Neural cell (in vitro differentiated cells): ENCODE measurements around the gene MACF1. TPM values are rescaled to one million over a fixed set of nuclear protein-coding genes. Genes with fewer than 3 reads are reported as not detected.
A peak's percentile ranks its signal among the peaks of the same experiment; 100 is the strongest.

Experiments used
- H2AFZ ChIP-seq: fragments of 200-600, 300-800 bp; sonication (generic), shearing (Covaris generic); 2 replicates; pipeline ENCODE4 v1.6.0; 2014; ENCODE audit warnings: low read depth, mild to moderate bottlenecking, antibody characterized with exemption, low read length, moderate library complexity
- H3F3A ChIP-seq: fragments of 200-600 bp; shearing (Covaris generic); 2 replicates; pipeline ENCODE4 v1.6.1; 2016; ENCODE audit warnings: mild to moderate bottlenecking, moderate library complexity, mixed read lengths, antibody characterized with exemption, low read length; ENCODE audit not compliant: insufficient read depth, poor library complexity, severe bottlenecking
- H3K27ac ChIP-seq: fragments of 200-600, 300-800 bp; sonication (generic), shearing (Covaris generic); 2 replicates; pipeline ENCODE4 v1.5.1; 2014; ENCODE audit warnings: mild to moderate bottlenecking, low read length, moderate library complexity
- H3K27me3 ChIP-seq: fragments of 300-800, 200-600 bp; sonication (generic), shearing (Covaris generic); 2 replicates; pipeline ENCODE4 v1.6.0; 2014; ENCODE audit warnings: mild to moderate bottlenecking, low read depth, low read length, moderate library complexity; ENCODE audit not compliant: insufficient read depth
- H3K36me3 ChIP-seq: fragments of 300-800, 200-600 bp; sonication (generic), shearing (Covaris generic); 2 replicates; pipeline ENCODE4 v1.5.1; 2014; ENCODE audit warnings: mild to moderate bottlenecking, antibody characterized with exemption, low read length, moderate library complexity; ENCODE audit not compliant: insufficient read depth
- H3K4me2 ChIP-seq: fragments of 300-800, 200-600 bp; sonication (generic), shearing (Covaris generic); 2 replicates; pipeline ENCODE4 v1.6.0; 2014; ENCODE audit warnings: mild to moderate bottlenecking, low read length
- H3K4me3 ChIP-seq: fragments of 300-800, 200-600 bp; sonication (generic), shearing (Covaris generic); 2 replicates; pipeline ENCODE4 v1.5.1; 2014; ENCODE audit warnings: mild to moderate bottlenecking, low read length, moderate library complexity
- H3K79me2 ChIP-seq: fragments of 200-600 bp; shearing (Covaris generic); replicated peaks from 2 replicates; pipeline ENCODE4 v1.6.0; 2014; ENCODE audit warnings: mild to moderate bottlenecking, low read length, moderate library complexity; ENCODE audit not compliant: insufficient read depth
- H3K9ac ChIP-seq: fragments of 300-800, 200-600 bp; sonication (generic), shearing (Covaris generic); 2 replicates; pipeline ENCODE4 v1.6.1; 2016; ENCODE audit warnings: mild to moderate bottlenecking, low read length, mixed read lengths
- H3K9me2 ChIP-seq: fragments of 200-600 bp; shearing (Covaris generic); 2 replicates; pipeline ENCODE4 v1.6.1; 2016; ENCODE audit warnings: mild to moderate bottlenecking, low read length, mixed read lengths; ENCODE audit not compliant: insufficient read depth
- H3K9me3 ChIP-seq: fragments of 200-600, 300-800 bp; sonication (generic), shearing (Covaris generic); 2 replicates; pipeline ENCODE4 v1.6.1; 2016; ENCODE audit warnings: mild to moderate bottlenecking, mixed run types, low read length, moderate library complexity, mixed read lengths
- H4K20me1 ChIP-seq: fragments of 200-600 bp; shearing (Covaris generic); 2 replicates; pipeline ENCODE4 v1.6.1; 2016; ENCODE audit warnings: mild to moderate bottlenecking, mixed run types; ENCODE audit not compliant: insufficient read depth
- EP300 ChIP-seq: fragments of 450-650 bp; conservative IDR thresholded peaks from 2 replicates; pipeline ENCODE4 v1.6.1; 2014; ENCODE audit warnings: antibody characterized with exemption, mild to moderate bottlenecking, moderate library complexity; ENCODE audit not compliant: poor library complexity, severe bottlenecking
- EZH2 ChIP-seq: fragments of 200-600, 300-800 bp; shearing (Covaris generic), sonication (generic); IDR thresholded peaks from 2 replicates; pipeline ENCODE4 v1.6.1; 2014; ENCODE audit warnings: antibody characterized with exemption, low read length, borderline replicate concordance, mild to moderate bottlenecking; ENCODE audit not compliant: insufficient read depth, poor library complexity, severe bottlenecking
- MXI1 ChIP-seq: fragments of 450-650 bp; conservative IDR thresholded peaks from 2 replicates; pipeline ENCODE4 v1.6.1; 2014; ENCODE audit warnings: antibody characterized with exemption, mild to moderate bottlenecking; ENCODE audit not compliant: poor library complexity, severe bottlenecking
- POLR2AphosphoS5 ChIP-seq: IDR thresholded peaks from 2 replicates; pipeline ENCODE4 v1.6.1; 2012
- RAD21 ChIP-seq: fragments of 450-650 bp; conservative IDR thresholded peaks from 2 replicates; pipeline ENCODE4 v1.6.1; 2014; ENCODE audit warnings: antibody characterized with exemption, mild to moderate bottlenecking, moderate library complexity
- SMC3 ChIP-seq: fragments of 450-650 bp; conservative IDR thresholded peaks from 2 replicates; pipeline ENCODE4 v1.6.1; 2014; ENCODE audit warnings: antibody characterized with exemption, mild to moderate bottlenecking, moderate library complexity; ENCODE audit not compliant: poor library complexity
- TAF1 ChIP-seq: IDR thresholded peaks from 2 replicates; pipeline ENCODE4 v1.6.1; 2012; ENCODE audit warnings: low read depth
- polyA plus RNA-seq: library from polyadenylated mRNA; depleted of rRNA; stranded (reverse); fragments of >200 nt; gene quantifications from 2 replicates; pipeline ENCODE4 v1.2.3, GENCODE V29; 2014
- TF ChIP-seq, protein P1 (sequence below): IDR thresholded peaks from 2 replicates; pipeline ENCODE4 v1.6.1; 2012; ENCODE audit warnings: borderline replicate concordance
- TF ChIP-seq, protein P2 (sequence below): fragments of 450-650 bp; IDR thresholded peaks from 2 replicates; pipeline ENCODE4 v1.5.1; 2014; ENCODE audit warnings: antibody characterized with exemption, mild to moderate bottlenecking, moderate library complexity; ENCODE audit not compliant: poor library complexity, severe bottlenecking

The MACF1 gene
- polyA plus RNA-seq, 1 donor from 2014 or later = 176 TPM

DNA sequence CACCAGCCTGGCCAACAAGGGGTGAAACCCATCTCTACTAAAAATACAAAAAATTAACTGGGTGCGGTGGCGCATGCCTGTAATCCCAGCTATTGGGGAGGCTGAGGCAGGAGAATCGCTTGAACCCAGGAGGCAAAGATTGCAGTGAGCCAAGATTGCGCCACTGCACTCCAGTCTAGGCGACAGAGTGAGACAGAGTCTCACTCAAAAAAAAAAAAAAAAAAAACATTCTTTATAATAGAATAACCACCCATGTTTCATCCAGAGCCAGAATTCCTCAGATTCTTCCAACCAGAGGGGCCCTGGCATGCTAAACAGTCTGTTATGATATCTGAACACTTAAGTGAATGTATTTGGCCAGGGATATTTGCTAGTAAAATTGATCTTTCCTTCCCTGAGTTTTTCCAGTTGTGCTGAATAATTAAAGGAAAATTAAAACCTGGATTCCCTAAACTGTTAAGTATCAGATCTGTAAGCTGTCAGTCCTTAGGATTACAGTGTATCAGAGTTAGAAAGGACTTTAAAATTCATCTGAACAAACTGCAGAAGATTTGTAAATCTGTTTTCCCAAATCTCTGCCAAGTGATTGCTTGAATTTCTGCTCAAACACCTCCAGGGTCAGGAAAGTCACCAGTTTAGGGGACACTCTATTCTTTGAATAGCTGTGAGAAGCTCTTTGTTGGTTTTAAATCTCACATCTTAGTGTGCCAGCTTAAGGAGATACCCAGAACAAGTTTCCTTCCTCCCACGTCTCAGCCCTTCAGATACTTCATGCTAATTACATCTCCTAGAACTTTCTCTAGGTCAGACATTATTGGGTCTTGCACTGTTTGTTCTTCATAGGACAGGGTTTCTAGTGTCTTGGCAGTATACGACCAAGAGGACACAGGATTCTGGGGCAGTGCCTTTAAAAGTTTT is 202.3 kb downstream of the MACF1 start:
- no peak overlapping the region for H3K4me3 ChIP-seq
- no peaks in the 10 kb centered on the region for H3K9me3 ChIP-seq
- no peaks in the 10 kb centered on the region for H3K9me2 ChIP-seq
- H3K79me2 ChIP-seq = peaks cover 26% of the 10 kb centered on the region
- H2AFZ ChIP-seq = no peak overlapping the region
- no peak overlapping the region for H3K27ac ChIP-seq
- H3K9ac ChIP-seq = no peak overlapping the region
- peaks cover 8% of the 10 kb centered on the region for H3F3A ChIP-seq
- no peaks in the 10 kb centered on the region for H3K27me3 ChIP-seq
- no peak overlapping the region for H3K4me2 ChIP-seq
- no peaks in the 10 kb centered on the region for H3K36me3 ChIP-seq
- no peak for TF ChIP-seq EZH2
- no peak for TF ChIP-seq RAD21
- TF ChIP-seq, protein P1, sequence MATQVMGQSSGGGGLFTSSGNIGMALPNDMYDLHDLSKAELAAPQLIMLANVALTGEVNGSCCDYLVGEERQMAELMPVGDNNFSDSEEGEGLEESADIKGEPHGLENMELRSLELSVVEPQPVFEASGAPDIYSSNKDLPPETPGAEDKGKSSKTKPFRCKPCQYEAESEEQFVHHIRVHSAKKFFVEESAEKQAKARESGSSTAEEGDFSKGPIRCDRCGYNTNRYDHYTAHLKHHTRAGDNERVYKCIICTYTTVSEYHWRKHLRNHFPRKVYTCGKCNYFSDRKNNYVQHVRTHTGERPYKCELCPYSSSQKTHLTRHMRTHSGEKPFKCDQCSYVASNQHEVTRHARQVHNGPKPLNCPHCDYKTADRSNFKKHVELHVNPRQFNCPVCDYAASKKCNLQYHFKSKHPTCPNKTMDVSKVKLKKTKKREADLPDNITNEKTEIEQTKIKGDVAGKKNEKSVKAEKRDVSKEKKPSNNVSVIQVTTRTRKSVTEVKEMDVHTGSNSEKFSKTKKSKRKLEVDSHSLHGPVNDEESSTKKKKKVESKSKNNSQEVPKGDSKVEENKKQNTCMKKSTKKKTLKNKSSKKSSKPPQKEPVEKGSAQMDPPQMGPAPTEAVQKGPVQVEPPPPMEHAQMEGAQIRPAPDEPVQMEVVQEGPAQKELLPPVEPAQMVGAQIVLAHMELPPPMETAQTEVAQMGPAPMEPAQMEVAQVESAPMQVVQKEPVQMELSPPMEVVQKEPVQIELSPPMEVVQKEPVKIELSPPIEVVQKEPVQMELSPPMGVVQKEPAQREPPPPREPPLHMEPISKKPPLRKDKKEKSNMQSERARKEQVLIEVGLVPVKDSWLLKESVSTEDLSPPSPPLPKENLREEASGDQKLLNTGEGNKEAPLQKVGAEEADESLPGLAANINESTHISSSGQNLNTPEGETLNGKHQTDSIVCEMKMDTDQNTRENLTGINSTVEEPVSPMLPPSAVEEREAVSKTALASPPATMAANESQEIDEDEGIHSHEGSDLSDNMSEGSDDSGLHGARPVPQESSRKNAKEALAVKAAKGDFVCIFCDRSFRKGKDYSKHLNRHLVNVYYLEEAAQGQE = no peak
- no peak for TF ChIP-seq MXI1
- TF ChIP-seq TAF1 = no peak
- TF ChIP-seq, protein P2, sequence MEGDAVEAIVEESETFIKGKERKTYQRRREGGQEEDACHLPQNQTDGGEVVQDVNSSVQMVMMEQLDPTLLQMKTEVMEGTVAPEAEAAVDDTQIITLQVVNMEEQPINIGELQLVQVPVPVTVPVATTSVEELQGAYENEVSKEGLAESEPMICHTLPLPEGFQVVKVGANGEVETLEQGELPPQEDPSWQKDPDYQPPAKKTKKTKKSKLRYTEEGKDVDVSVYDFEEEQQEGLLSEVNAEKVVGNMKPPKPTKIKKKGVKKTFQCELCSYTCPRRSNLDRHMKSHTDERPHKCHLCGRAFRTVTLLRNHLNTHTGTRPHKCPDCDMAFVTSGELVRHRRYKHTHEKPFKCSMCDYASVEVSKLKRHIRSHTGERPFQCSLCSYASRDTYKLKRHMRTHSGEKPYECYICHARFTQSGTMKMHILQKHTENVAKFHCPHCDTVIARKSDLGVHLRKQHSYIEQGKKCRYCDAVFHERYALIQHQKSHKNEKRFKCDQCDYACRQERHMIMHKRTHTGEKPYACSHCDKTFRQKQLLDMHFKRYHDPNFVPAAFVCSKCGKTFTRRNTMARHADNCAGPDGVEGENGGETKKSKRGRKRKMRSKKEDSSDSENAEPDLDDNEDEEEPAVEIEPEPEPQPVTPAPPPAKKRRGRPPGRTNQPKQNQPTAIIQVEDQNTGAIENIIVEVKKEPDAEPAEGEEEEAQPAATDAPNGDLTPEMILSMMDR = no peak
- TF ChIP-seq POLR2AphosphoS5 = no peak
- no peak for TF ChIP-seq EP300
- TF ChIP-seq SMC3 = no peak
- H4K20me1 ChIP-seq = peaks cover 16% of the 10 kb centered on the region

DNA sequence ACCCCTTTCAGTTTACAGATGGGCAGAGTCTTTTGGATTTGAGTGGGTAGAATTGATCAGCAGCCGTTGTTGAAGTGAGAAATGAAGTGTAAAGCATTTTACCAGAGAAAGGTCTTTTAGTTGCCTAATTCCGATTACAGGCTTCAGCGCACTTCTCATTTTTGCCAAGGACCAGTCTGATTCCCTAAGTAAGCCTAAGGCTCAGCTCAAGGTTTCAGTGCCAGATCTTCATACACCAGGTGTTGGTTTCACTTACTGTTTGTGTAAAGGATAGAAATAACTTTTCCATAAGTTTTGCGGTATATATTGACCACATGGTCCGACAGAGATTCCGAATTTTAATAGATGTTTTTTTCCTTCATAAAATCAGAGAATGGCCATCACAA is 203.0 kb downstream of the MACF1 start:
- H2AFZ ChIP-seq = no peak overlapping the region
- peak overlapping the region; percentile 79 for H3K27ac ChIP-seq
- no peaks in the 10 kb centered on the region for H3K9me3 ChIP-seq
- H3K36me3 ChIP-seq = no peaks in the 10 kb centered on the region
- H3F3A ChIP-seq = peaks cover 8% of the 10 kb centered on the region
- peaks cover 19% of the 10 kb centered on the region for H4K20me1 ChIP-seq
- peak overlapping the region; percentile 89 for H3K4me3 ChIP-seq
- no peaks in the 10 kb centered on the region for H3K9me2 ChIP-seq
- no peak for TF ChIP-seq MXI1
- no peak for TF ChIP-seq SMC3
- TF ChIP-seq, protein P2 = no peak
- TF ChIP-seq EP300 = no peak
- TF ChIP-seq EZH2 = no peak
- no peak for TF ChIP-seq RAD21
- no peak for TF ChIP-seq POLR2AphosphoS5
- TF ChIP-seq, protein P1 = no peak
- no peak for TF ChIP-seq TAF1
- peaks cover 33% of the 10 kb centered on the region for H3K79me2 ChIP-seq
- no peaks in the 10 kb centered on the region for H3K27me3 ChIP-seq
- no peak overlapping the region for H3K4me2 ChIP-seq
- peak overlapping the region; percentile 79 for H3K9ac ChIP-seq
